Hepatocyte (in vitro differentiated cells): ENCODE results near the gene RIPK1.

ENCODE experiments used
- CTCF ChIP-seq: fragments of 200-600 bp; sonication (generic); IDR thresholded peaks from 2 replicates; pipeline ENCODE4 v1.5.1; 2016; ENCODE audit warnings: antibody characterized with exemption, mild to moderate bottlenecking; ENCODE audit not compliant: poor library complexity
- EZH2 ChIP-seq: fragments of 200-600 bp; sonication (generic); IDR thresholded peaks from 2 replicates; pipeline ENCODE4 v1.6.1; 2016; ENCODE audit warnings: antibody characterized with exemption, mild to moderate bottlenecking, borderline replicate concordance

GRCh38 chr6:3139090-3139903 lies 71.0 kb downstream of the RIPK1 start:
- TF ChIP-seq CTCF (no peak), EZH2 (no peak)
